GM18517 (cell line): ENCODE results near the gene LMF1.
"Not testable (repeated sequence)": the region's sequence is repeated elsewhere in the genome, so short reads cannot be mapped to it uniquely, and the experiment has no call there.

Source experiments
- ATAC-seq: cut with Tn5 transposase; IDR thresholded peaks from one replicate; pipeline ENCODE4 v1.9.1; 2021; ENCODE audit warnings: mild to moderate bottlenecking, moderate library complexity; ENCODE audit not compliant: unreplicated experiment

LMF1 gene

DNA sequence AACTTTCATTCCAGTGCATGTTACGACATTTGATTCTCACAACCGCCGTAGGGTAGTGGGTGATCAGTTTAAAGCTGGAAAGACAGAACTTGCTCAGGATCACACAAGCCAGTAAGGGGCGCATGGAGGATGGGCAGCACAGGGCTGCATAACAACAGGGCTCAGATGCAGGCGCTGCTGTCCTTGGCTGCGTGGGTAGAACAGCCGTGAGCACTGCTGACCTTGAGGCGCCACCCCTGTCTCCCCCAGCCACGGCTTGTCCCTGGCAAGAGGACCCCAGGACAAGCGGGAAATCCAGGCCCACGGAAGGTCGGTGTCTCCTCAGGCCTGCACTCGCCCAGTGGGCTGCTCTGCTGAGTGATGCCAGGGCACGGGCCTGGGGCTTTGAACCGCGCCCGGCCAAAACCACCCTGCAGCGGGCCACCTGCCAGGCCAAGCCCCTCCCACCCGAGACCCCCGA is 84.7 kb downstream of the LMF1 start:
- ATAC-seq, result no peak

DNA sequence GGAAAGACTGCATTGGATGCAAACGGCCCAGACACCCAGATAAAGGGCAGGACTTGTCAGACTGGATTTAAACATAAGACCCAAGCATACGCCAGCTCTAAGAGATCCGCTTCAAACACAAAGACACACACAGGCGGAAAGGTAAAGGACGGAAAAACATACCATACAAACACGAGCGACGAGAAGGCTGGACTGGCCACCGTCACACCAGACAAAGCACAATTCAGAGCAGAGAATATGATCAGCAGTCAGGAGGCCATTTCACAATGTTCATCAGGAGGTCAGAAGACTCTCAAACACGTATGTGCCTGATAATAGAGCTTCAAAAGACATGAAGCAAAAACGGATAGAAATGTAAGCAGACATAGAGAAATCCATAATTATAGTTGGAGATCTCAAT is 85.4 kb downstream of the LMF1 start:
- ATAC-seq, result no peak

DNA sequence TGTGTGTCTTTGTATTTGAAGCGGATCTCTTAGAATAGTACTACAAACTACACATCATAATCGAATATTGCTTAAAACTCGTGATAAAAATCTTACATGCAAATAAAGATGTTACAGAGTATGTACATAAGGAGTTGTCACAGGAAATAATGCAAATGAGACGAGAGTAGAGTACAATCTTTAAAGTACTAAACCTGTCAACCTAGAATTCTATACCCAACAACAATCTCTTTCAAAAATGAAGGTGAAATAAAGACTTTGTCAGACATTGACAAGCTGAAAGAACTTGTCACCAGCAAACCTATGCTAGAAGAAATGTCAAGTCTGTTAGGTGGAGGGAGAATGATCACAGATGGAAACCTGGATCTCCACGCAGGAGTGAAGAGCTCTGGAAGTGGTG is 86.6 kb downstream of the LMF1 start:
- no peak for ATAC-seq

DNA sequence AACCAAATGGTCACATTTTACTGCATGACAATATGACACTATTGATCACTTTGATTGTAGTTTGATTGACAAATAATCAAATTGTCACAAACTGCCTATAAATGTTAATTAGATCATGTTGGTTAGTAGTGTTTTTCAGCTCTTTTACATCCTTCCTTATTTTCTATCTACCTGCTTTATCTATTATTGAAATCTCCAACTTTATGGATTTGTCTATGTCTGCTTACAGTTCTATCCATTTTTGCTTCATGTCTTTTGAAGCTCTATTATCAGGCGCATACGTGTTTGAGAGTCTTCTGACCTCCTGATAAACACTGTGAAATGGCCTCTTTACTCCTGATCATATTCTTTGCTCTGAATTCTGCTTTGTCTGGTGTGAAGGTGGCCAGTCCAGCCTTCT is 87.0 kb downstream of the LMF1 start:
- no peak for ATAC-seq

DNA sequence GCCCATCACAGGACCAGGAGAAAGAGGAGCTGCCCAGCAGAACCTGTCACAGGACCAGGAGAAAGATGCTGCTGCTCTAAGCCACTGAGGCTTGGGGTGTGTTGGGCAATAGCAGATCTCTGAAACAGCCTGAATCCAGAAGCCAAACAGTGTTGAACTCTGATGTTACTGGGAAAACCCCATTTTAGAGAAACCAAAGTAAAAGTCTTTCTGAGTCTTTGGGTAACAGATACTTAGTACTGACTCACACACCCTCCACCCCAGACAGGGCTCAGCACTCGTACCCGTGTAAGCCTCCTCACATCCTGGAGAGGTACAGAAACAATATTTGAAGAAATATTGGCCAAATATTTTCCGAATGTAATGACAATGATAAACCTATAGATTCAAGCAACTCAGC is 87.4 kb downstream of the LMF1 start:
- ATAC-seq, result no peak

DNA sequence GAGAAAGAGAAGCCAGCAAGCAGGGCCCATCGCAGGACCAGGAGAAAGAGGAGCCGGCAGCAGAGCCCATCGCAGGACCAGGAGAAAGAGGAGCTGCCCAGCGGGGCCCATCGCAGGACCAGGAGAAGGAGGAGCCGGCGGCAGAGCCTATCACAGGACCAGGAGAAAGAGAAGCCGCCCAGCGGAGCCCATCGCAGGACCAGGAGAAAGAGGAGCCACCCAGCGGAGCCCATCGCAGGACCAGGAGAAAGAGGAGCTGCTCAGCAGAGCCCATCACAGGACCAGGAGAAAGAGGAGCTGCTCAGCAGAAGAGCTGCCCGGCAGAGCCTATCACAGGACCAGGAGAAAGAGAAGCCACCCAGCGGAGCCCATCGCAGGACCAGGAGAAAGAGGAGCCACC is 88.1 kb downstream of the LMF1 start:
- ATAC-seq, result not testable (repeated sequence)

DNA sequence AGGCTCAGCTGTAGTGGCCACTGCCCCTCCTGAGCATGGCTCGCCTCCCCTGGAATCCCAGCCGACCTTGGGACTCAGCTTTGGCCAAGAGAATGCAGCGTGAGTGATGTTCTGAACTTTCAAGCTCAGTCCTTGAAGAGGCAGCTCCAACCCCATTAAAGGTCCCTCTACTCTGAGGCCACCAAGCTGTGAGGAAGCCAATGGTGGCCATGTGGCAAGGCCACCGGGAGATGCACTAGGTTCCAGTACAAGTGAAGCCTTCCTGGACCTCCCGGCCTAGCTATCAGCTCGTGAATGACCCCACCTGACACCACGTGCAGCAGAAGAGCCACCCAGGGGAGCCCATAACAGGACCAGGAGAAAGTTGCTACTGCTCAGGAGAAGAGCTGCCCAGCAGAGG is 88.5 kb downstream of the LMF1 start:
- no peak for ATAC-seq

DNA sequence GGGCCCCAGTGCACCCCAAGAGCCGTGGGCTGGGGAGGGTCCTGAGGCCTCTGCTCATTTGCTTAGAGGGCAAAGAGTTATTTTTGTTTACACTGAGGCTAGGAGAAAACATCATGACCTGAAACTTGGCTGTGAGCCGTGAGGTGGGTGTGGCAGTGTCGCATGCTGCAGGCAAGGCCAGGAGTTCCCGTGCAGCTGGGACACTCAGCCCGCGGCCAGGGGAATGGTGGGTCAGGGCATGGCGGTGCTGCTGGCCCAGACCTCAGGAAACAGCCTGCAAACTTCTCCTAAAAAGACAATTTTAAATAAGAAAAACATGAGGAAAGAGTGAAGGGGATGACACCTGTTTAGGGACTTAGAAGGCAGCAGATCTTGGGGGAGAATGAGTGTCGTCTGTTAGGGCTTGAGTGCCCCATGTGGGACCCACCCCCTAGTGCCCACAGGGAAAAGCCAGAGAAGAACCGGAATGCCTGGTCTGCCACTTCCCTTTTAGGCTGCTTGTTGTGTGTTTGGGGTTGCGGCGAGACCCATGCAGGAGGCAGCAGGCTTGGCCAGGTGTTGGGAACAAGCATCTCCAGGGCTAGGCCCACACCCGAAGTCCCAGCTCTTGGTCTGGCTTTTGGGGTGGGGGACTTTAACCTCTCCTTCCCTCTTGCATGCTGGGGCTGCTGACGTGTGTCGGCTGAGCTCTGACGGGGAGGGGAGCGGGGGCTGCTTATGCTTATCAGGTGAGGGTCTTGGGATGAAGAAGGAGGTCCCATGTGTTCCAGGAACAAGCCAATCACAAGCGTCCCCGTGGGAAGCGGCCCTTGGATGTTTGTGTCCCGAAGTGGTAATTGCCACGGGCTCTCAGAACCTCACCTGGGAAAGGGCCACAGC is 89.3 kb downstream of the LMF1 start:
- ATAC-seq, result no peak

DNA sequence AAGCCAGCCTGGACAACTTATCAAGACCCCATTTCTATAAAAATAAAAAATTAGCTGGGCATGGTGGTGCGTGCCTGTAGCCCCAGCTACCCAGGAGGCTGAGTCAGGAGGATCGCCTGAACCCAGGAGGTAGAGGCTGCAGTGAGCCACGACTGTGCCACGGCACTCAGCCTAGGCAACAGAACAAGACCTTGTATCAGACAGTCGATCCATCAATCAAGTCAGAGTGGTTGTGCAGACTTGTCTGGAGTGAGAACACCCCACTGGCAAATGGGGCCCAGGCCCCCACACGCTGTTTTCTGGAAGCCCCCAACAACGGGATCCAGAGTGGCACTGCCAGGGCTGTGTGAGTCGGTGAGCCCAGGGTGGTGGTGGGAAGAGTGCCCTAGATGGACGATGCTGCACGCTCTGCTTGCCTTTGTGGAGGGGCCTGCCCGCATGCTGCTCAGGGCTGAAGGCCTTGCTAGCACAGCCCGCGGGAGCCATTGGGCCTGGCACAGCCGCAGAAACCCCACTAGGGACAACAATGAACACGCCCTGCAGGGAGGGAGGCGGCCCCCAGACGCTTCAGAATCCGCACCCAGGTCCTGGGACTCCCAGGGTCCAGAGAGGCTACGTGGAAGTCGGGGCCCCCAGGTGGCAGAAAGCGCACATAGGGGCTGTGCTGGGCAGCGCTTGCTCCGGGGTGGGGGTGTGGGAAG is 90.2 kb downstream of the LMF1 start:
- ATAC-seq, result no peak

DNA sequence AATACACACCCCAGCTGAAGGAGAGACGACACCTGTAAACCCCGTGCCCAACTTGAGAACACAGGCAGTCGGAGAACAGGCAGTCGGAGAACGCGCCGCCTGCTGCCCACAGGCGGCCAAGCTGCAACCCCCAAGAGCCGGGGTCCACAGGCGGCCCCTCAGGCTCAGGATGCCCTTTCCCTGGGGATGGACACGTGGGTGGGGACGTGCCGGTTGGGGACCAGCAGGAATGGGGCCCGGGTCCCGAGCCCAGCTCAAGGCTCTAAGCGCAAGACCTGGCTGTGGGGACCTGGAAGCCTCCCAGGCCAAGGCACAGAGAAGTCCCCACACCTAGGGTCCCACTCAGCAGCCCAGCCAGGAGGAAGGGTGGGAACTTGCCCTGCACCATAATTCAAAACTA is 90.8 kb downstream of the LMF1 start:
- ATAC-seq, result no peak

DNA sequence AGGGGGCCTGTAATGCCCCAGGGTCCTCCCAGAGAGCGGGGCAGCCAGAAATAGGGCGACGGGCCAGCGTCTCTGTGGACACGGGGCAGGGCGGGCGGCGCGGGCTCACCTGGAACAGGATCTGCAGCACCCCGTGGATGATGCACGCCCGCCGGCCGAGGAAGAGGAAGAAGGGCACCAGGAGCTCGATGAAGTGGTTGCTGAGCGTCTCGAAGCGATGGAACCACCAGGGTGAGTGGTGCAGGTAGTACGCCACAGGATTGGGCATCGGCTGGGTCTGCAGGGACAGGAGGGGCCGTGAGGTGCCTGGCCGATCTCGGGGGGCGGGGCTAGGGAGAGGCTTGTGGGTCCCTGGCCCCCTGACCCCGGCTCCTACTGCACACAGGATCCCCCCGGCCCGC is 91.3 kb downstream of the LMF1 start:
- ATAC-seq, result no peak

DNA sequence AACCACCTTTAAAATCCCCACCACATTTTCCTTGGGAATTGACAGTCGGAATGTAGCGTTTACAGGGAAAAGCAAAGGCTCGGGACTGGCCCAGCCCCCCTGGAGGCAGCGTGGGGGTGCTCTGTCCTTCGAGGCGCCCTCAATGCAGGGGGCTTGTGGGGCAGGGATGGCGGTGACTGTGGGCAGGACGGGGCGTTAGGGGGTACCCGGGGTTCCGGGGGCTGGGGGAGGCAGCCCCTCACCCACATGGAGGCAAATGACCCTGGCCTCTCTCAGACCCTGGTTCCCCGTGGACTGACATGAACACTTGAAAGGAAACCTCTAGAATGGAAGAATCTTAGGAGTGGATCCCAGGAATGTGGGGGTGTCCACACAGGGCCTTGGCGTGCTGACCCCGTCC is 91.9 kb downstream of the LMF1 start:
- ATAC-seq, result no peak

DNA sequence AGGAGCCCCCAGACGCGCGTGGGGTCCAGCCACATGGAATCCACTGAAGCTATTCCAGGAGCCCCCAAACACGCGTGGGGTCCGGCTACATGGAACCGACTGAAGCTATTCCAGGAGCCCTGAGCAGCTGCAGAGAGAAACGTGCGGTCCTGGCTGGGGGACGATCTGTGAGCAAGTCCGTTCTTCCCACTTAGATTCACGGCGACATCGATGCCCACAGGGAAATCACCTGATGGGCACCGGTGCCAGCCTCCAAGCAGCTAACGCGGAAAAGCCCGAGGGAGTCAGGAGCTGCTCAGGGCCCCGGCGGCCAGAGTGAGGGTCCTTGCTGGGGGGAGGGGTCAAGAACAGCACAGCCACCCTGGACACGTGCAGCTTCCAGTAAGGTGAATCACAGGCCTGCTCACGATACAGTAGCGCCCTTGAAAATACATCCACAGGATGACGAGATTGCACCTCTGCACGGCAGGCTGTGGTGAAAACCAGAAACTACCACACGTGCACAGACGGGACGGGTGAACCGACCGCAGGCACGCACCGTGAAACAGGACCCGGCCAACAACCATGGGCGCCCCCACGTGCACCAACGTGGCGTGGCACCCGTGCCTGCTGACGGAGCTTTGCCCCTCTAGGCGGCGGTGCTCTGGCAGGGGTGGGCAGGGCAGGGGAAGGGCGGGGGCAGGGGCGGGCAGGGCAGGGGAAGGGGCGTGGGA is 92.6 kb downstream of the LMF1 start:
- no peak for ATAC-seq

DNA sequence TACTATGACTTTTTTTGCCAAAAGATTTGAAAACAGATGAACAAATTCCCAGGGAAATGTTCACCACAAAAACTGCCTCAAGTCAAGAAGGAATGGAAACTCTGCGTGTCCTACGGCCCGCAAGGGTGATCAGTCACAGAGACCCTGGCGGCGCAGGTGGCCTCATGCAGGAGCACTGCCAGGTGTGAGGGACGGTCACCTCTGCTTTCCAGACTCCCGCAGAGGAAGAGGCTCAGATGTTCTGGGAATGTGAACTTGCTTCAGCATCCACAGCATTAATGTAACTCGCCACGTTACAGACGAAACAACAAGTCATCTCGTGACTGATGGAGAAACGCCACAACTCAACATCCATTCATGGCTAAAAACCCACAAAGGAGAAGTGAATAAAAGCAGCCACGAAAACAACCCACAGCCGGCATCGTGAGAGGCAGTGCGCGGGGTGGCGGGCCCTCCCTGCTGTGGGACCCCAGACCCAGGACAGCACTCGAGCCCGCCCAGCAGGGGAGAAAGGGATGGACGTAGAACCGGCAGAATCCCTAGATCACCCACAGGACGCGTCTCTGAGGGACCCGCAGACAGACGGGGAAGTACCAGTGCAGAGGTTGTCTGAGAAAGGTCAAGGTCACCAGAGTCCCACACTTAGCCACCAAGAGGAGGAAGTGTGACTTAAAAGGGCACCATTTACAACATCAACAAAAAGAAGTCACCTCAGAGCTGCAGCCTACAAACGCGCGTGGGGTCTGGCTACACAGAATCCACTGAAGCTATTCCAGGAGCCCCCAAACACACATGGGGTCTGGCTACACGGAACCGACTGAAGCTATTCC is 93.3 kb downstream of the LMF1 start:
- no peak for ATAC-seq

DNA sequence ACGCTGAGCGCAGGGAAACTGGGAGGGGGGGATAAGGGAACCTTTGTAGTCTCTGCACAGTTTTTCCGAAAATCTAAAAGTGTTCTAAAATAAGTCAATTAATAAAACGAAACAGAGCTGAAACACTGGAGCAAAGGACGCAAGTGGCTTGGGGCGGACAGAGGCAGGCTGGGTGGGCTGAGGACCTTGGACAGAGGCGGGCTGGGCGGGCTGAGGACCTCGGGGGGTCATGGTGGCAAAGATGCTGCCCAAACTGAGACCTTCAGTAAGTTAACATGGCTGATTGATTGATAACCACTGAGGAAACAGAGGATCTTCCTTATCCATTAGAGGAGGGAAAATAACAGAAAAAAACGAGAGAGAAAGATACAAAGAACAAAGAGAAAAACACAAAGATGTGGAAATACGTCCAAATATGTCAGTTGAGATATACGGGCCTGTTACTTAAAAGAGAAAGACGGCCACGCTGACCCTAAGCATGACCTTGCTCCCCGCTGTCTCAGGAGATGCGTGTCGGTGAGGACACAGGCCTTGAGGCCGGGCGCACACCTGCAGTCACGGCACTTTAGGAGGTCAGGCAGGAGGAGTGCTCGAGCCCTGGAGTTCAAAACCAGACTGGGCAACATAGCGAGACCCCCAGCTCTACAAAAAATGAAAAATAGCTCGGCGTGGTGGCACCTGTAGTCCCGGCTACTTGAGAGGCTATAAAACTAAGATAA is 94.1 kb downstream of the LMF1 start:
- no peak for ATAC-seq

DNA sequence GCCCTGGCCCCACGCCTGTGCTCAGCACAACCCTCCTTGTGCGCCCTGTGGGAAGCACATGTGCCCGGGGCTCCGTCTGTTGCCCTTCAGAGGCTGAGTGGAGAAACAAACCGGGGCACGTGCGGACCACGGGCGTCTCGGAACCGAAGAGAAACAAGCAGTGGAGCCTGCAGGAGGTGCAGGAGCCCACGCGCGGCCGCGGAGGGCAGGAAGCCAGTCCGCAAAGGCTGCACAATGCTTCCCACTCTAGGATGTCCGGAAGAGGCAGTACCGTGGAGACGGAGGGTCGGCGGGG is 94.8 kb downstream of the LMF1 start:
- ATAC-seq, result no peak

DNA sequence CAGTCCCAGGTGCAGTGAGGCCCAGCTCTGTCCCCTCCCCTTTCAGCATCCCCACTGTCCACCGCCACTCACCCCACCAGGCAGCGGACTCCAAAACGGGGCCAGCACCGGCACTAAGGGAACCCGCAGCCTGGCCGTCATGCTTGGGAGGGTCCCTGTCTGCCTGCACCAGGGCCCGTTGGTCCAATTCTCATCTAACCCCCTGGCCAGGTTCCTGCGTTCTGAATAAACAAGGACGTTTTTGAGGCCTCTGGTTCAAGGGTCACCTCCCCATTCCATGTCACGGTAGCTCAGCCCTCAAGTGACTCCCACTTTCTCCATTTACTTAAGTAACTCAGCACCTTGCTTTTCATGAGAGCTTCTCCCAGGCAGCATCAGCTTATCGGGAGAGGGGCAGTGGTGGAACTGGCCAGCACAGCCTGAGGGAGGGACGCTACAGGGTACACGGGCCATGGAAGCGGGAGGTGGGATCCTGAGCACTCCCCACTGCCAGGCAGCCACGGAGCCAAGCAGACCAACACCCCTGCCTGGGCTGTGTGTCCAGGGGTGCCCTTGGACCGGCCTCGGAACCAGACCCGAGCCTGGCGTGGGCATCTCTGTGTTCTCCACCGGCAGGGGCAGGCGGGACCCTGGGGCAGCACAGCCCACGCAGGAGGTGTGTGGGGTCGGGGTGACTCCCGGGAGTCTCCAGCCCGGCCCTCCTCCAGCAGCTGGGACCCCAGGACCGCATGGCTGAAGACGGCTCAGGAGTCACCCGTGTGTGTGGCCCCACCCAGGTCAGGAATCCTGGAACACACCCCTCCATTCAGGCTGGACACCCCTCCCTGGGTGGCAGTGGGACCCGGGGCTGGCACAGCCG is 95.4 kb downstream of the LMF1 start:
- no peak for ATAC-seq

DNA sequence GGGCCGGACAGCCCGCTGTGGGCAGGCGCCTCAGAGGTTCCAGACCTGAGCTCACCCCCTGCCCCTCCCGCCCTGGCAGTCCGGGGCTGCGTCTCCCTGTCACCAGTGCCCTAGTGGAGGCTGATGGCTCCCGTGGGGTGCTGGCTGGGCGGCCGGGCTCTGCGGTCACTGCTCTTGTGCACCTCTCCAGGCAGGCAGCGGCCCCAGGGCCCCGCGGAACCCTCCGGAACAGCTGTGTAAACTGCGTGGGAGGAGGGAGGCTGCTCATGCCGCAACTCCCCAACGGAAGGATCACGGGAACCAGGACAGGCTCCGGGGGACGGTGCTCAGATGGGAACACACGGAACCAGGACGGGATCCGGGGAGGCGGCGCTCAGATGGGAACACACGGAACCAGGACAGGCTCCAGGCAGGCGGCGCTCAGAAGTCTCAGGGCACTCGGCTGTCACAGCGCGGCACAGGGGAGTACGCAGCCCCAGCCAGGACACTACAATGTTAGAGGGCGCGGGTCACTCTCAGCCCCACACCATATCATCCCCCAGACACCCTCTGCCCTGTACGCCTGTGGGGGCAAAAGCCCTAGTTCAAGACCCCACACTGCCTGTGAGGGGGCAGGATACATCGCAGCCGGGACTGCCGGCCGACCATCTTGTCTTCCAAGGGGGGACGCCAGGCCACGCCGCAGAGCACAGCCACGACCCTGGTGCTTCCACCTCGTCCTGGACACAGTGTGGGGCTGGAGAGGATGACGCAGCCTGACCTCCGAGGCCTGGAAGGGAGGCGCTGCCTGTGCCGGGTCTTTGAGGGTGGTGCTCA is 96.2 kb downstream of the LMF1 start:
- no peak for ATAC-seq

DNA sequence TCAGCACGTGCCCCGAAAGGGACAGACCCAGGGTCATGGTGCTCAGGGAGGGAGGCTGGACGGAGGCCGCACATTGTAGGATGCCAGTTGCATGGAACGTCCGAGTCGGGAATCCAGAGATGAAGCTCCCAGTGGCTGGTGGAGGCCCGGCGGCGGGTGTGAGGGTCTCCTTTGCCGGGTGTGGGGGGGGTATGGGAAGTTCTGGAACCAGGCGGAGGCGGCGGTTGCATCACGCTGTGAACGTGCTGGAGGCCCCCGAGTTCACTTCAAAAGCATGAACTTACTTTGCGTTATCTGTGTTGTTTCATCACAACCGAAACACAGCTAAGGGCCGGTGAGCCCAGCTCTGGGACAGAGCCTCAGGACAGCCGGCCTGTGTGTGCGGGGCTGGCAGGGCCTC is 96.9 kb downstream of the LMF1 start:
- no peak for ATAC-seq
